ENCODE results near the gene PDE11A. TPM values are rescaled to one million over a fixed set of nuclear protein-coding genes. Genes with fewer than 3 reads are reported as not detected.

PDE11A gene
- total RNA-seq, 1 donor from 2014 or later: 0.27 TPM

DNA sequence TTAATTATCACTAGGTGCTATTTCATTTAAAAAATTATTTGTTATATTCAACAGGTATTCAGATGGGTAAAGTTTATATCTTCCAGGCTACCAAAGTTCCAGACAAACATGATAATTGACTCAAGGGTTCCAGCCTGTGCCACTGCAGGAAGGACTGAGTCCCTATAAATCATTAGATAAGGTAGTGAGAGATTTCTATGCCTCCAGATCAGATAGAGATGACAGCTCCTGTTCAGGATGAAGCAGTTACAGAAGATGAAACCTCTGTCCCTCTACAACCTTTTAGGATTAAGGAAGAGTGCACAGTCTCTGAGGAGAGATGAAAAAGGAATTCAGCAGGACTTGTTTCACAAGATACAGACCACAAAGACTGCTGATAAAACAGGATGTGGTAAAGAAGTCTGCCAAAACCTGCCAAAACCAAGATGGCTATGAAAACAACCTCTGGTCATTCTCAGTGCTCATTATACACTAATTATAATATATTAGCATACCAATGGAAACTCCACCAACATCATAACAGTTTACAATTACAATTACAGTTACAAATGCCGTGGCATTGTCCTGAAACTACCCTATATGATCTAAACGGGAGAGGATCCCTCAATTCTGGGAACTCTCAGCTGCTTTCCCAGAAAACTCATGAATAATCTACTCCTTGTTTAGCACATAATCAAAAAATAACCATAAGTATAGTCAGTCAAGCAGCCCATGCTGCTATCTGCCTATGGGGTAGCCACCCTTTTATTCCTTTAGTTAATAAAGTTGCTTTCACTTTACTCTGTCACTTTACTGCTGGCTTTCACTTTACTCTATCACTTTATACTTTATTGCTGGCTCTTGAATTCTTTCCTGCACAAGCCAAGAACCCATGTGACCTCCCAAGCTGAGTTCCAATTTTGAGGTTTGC lies 288.5 kb downstream of the PDE11A start:
- no peak for DNase-seq
- peaks cover 2% of the 10 kb centered on the region for H3K4me1 Mint-ChIP-seq (ENCODE audit: low read depth, unreplicated experiment)
- no peak overlapping the region for H3K27ac Mint-ChIP-seq (ENCODE audit: unreplicated experiment)

DNA sequence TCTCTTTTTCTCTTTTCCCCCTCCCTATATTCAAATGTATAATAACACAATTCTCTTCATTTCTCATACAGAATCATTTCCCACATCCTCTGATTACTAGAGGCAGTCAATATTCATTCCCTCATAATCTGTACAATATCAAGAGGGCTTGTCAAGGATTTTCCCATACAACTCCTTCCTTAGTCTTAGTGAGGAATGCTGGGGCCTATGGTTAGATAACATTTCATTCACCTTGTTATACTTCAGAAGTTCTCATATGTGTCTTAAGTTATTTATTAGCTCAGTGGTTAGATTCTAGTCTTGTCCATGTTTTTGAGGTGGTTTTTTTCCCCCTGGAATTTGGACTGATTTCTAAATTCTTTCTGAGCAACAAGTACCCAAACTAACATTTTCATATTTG lies 289.5 kb downstream of the PDE11A start:
- H3K9me3 Mint-ChIP-seq (ENCODE audit: unreplicated experiment): peaks cover 2% of the 10 kb centered on the region
- peaks cover 5% of the 10 kb centered on the region for H3K36me3 Mint-ChIP-seq (ENCODE audit: unreplicated experiment)
- H3K27ac Mint-ChIP-seq (ENCODE audit: unreplicated experiment): no peak overlapping the region
- DNase-seq: no peak
- H3K4me3 Mint-ChIP-seq (ENCODE audit: unreplicated experiment): no peak overlapping the region
- H3K27me3 Mint-ChIP-seq (ENCODE audit: unreplicated experiment): no peaks in the 10 kb centered on the region
- peaks cover 2% of the 10 kb centered on the region for H3K4me1 Mint-ChIP-seq (ENCODE audit: low read depth, unreplicated experiment)
- TF ChIP-seq, protein P1, sequence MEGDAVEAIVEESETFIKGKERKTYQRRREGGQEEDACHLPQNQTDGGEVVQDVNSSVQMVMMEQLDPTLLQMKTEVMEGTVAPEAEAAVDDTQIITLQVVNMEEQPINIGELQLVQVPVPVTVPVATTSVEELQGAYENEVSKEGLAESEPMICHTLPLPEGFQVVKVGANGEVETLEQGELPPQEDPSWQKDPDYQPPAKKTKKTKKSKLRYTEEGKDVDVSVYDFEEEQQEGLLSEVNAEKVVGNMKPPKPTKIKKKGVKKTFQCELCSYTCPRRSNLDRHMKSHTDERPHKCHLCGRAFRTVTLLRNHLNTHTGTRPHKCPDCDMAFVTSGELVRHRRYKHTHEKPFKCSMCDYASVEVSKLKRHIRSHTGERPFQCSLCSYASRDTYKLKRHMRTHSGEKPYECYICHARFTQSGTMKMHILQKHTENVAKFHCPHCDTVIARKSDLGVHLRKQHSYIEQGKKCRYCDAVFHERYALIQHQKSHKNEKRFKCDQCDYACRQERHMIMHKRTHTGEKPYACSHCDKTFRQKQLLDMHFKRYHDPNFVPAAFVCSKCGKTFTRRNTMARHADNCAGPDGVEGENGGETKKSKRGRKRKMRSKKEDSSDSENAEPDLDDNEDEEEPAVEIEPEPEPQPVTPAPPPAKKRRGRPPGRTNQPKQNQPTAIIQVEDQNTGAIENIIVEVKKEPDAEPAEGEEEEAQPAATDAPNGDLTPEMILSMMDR (IDR thresholded peaks at IDR 0.05; ENCODE audit: partially characterized antibody, unreplicated experiment): no peak

More for the DNA sequence above, 288.5 kb downstream of the PDE11A start:
- Mint-ChIP-seq H3K4me3 (ENCODE audit: unreplicated experiment) (no peak overlapping the region), H3K36me3 (ENCODE audit: unreplicated experiment) (peaks cover 5% of the 10 kb centered on the region), H3K9me3 (ENCODE audit: unreplicated experiment) (peaks cover 2% of the 10 kb centered on the region), H3K27me3 (ENCODE audit: unreplicated experiment) (no peaks in the 10 kb centered on the region)
- TF ChIP-seq, protein P1 (IDR thresholded peaks at IDR 0.05; ENCODE audit: partially characterized antibody, unreplicated experiment): no peak

DNA sequence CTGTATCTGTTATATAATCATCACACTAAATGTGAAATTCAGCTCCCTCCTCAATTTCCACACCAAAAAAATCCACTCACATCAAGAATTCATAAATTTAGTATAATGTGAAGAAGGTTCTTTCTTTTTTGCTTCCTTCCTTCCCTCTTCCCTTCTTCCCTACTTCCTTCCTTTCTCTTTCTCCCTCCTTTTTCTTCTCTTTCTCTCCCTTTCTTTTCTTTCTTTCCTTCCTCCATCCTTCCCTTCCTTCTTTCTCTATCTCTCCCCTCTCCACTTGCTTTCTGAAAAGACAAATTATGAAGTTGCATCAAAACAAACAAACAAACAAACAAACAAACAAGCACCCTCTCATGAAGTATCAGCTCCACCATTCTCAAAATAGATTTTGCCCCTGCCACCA lies 290.0 kb downstream of the PDE11A start:
- Mint-ChIP-seq H3K4me1 (ENCODE audit: low read depth, unreplicated experiment) (peaks cover 2% of the 10 kb centered on the region), H3K27me3 (ENCODE audit: unreplicated experiment) (no peaks in the 10 kb centered on the region), H3K9me3 (ENCODE audit: unreplicated experiment) (peaks cover 2% of the 10 kb centered on the region), H3K27ac (ENCODE audit: unreplicated experiment) (no peak overlapping the region), H3K4me3 (ENCODE audit: unreplicated experiment) (no peak overlapping the region), H3K36me3 (ENCODE audit: unreplicated experiment) (peaks cover 5% of the 10 kb centered on the region)
- TF ChIP-seq, protein P1 (IDR thresholded peaks at IDR 0.05; ENCODE audit: partially characterized antibody, unreplicated experiment): no peak
- no peak for DNase-seq

DNA sequence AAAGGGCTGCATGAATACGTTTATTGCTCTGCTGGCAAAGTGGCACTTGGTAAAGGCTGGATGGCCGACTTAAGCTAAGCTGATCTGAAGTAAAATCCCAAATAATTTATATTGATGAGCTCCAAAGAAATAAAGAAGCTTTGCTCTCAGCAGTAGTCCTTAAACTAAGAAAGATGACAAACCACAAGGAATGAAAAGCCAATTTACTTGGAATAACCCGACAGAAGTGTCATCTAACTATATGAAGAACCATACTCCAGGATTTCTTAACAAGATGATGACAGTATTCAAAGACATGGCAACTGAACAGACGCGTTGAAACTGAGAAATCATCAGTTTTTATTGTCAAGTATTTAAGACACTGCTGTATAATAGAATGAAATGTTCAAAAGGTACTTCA lies 294.1 kb downstream of the PDE11A start:
- H3K27me3 Mint-ChIP-seq (ENCODE audit: unreplicated experiment): no peaks in the 10 kb centered on the region
- no peak overlapping the region for H3K4me3 Mint-ChIP-seq (ENCODE audit: unreplicated experiment)
- H3K4me1 Mint-ChIP-seq (ENCODE audit: low read depth, unreplicated experiment): peaks cover 2% of the 10 kb centered on the region
- no peak for DNase-seq
- H3K27ac Mint-ChIP-seq (ENCODE audit: unreplicated experiment): no peak overlapping the region
- no peaks in the 10 kb centered on the region for H3K36me3 Mint-ChIP-seq (ENCODE audit: unreplicated experiment)
- H3K9me3 Mint-ChIP-seq (ENCODE audit: unreplicated experiment): no peaks in the 10 kb centered on the region
- TF ChIP-seq, protein P1 (IDR thresholded peaks at IDR 0.05; ENCODE audit: partially characterized antibody, unreplicated experiment): no peak

DNA sequence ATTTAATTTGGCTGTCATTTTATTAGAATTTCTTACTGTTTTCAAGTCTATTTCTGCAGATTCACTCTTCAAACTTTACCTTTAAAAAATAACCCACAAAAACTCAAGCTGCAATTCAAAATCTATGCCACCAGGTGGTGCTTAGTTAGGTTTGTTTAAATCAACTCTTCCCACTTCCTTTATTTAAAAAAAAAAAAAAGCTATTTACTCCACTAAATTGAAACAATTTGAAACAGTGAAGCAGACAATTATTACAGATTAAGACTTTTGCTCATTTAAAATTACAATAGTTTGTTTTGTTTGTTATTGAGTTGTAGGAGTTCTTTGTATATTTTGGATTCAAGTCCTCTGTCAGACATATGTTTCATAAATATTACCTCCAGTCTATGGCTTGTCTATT lies 300.0 kb downstream of the PDE11A start:
- DNase-seq: no peak
- H3K27me3 Mint-ChIP-seq (ENCODE audit: unreplicated experiment): no peaks in the 10 kb centered on the region
- no peak overlapping the region for H3K4me3 Mint-ChIP-seq (ENCODE audit: unreplicated experiment)
- H3K36me3 Mint-ChIP-seq (ENCODE audit: unreplicated experiment): no peaks in the 10 kb centered on the region
- H3K27ac Mint-ChIP-seq (ENCODE audit: unreplicated experiment): no peak overlapping the region
- TF ChIP-seq, protein P1 (IDR thresholded peaks at IDR 0.05; ENCODE audit: partially characterized antibody, unreplicated experiment): peak; percentile 88
- H3K4me1 Mint-ChIP-seq (ENCODE audit: low read depth, unreplicated experiment): no peaks in the 10 kb centered on the region
- no peaks in the 10 kb centered on the region for H3K9me3 Mint-ChIP-seq (ENCODE audit: unreplicated experiment)
